H1 (cell line): Measurements from ENCODE around the gene CTIF.

Source experiments
- ATF3 ChIP-seq: IDR thresholded peaks from 2 replicates; pipeline ENCODE4 v1.6.1; 2011; ENCODE audit warnings: low read depth, mild to moderate bottlenecking, low read length; ENCODE audit not compliant: insufficient read depth
- BACH1 ChIP-seq: IDR thresholded peaks from 2 replicates; pipeline ENCODE4 v1.6.1; 2012; ENCODE audit warnings: low read length, improper control_type of control experiment
- CBX5 ChIP-seq: fragments of 300-800, 300-1000 bp; sonication (generic); IDR thresholded peaks from 2 replicates; pipeline ENCODE4 v1.7.1; 2016; ENCODE audit warnings: antibody characterized with exemption, low read length, low read depth
- CEBPB ChIP-seq: IDR thresholded peaks from 2 replicates; pipeline ENCODE4 v1.6.1; 2012; ENCODE audit warnings: low read depth, low read length
- CHD2 ChIP-seq: IDR thresholded peaks from 2 replicates; pipeline ENCODE4 v1.6.1; 2012; ENCODE audit warnings: low read length, improper control_type of control experiment
- CTCF ChIP-seq, 3 experiments: IDR thresholded peaks; 1 replicate in 2 of 3; 2 replicates in 1 of 3; pipeline versions ENCODE4 v1.5.1 to v1.6.1; 2011; ENCODE audit warnings: low read length in 3 of 3, mild to moderate bottlenecking in 3 of 3, inconsistent platforms in 2 of 3, low read depth in 1 of 3, moderate library complexity in 1 of 3; ENCODE audit not compliant: insufficient read depth in 1 of 3; ENCODE audit errors: control extremely low read depth in 1 of 3
- EZH2 ChIP-seq: fragments of 200-600 bp; sonication (generic); IDR thresholded peaks from 2 replicates; pipeline ENCODE4 v1.7.1; 2012; ENCODE audit warnings: low read depth, mild to moderate bottlenecking, moderate library complexity, low read length, inconsistent platforms; ENCODE audit not compliant: severe bottlenecking
- MAX ChIP-seq: IDR thresholded peaks from 2 replicates; pipeline ENCODE4 v1.6.1; 2012; ENCODE audit warnings: inconsistent platforms
- SRF ChIP-seq: IDR thresholded peaks from 2 replicates; pipeline ENCODE4 v1.6.1; 2011; ENCODE audit warnings: mild to moderate bottlenecking, low read depth, low read length, moderate library complexity
- SUZ12 ChIP-seq: fragments of 200-600 bp; sonication (generic); IDR thresholded peaks from 2 replicates; pipeline ENCODE4 v1.6.1; 2012; ENCODE audit warnings: mild to moderate bottlenecking, inconsistent platforms, low read length, moderate library complexity, mixed read lengths
- ZNF274 ChIP-seq: IDR thresholded peaks from 2 replicates; pipeline ENCODE4 v1.7.0; 2012; ENCODE audit warnings: low read length, borderline replicate concordance; ENCODE audit errors: extremely low read depth

GRCh38 chr18:48594471-48595094, 55.8 kb downstream of the CTIF start:
- TF ChIP-seq CTCF (IDR thresholded peaks at IDR 0.05; ENCODE audit: control extremely low read depth in 1 of 3, insufficient read depth in 1 of 3, low read depth in 1 of 3, low read length in 3 of 3): no peak
- no peak for TF ChIP-seq ATF3
- TF ChIP-seq CEBPB: no peak
- TF ChIP-seq CBX5: no peak
- no peak for TF ChIP-seq CHD2
- TF ChIP-seq ZNF274: no peak
- no peak for TF ChIP-seq BACH1
- TF ChIP-seq SUZ12: no peak
- TF ChIP-seq EZH2: no peak
- TF ChIP-seq MAX: no peak
- no peak for TF ChIP-seq SRF
